Measurements from ENCODE around the gene CBX8. TPM values are rescaled to one million over a fixed set of nuclear protein-coding genes. Genes with fewer than 3 reads are reported as not detected.
"Not testable (repeated sequence)": the region's sequence is repeated elsewhere in the genome, so short reads cannot be mapped to it uniquely, and the experiment has no call there.

CBX8 gene
- total RNA-seq, 1 donor from 2014 or later: 2.7 TPM

- Histone ChIP-seq H3K4me3 (ENCODE audit: low read depth, low read length) (no peak overlapping the region), H3K27me3 (ENCODE audit: control insufficient read depth, insufficient read depth, low read length) (peaks cover 44% of the 10 kb centered on the region), H3K36me3 (ENCODE audit: control insufficient read depth, insufficient read depth, low read length) (no peaks in the 10 kb centered on the region)
- no peak for TF ChIP-seq CTCF (IDR thresholded peaks at IDR 0.05; ENCODE audit: insufficient read depth, low read length, poor library complexity, severe bottlenecking)
- no peak for DNase-seq (ENCODE audit: low read depth)
Measured at GRCh38 chr17:79775632-79776031, 21.2 kb downstream of the CBX8 start.

DNA sequence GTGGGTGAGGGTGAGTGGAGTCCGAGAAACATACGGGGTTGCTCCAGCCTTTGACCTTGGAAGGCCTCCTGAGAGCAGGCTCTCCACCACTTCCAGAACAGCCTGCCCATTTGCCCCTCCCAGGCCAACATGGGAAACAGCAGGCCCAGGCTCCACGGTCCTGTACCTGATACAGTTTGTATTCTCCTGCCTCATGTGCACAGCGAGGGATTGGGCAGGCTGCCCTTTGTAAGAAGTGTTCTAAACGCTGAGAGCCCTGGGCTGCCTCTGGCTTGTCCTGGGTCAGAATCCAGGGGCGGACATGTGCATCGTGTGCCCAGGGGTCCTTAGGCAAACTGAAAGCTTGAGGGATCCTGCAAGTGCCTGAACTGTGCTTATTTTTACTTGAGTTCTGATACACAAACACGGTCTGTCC lies 22.3 kb downstream of the CBX8 start:
- Histone ChIP-seq H3K36me3 (ENCODE audit: control insufficient read depth, insufficient read depth, low read length) (no peaks in the 10 kb centered on the region), H3K4me3 (ENCODE audit: low read depth, low read length) (no peak overlapping the region), H3K27me3 (ENCODE audit: control insufficient read depth, insufficient read depth, low read length) (peaks cover 48% of the 10 kb centered on the region)
- no peak for TF ChIP-seq CTCF (IDR thresholded peaks at IDR 0.05; ENCODE audit: insufficient read depth, low read length, poor library complexity, severe bottlenecking)
- no peak for DNase-seq (ENCODE audit: low read depth)

GRCh38 chr17:79772726-79773125 lies 24.2 kb downstream of the CBX8 start:
- H3K27me3 ChIP-seq (ENCODE audit: control insufficient read depth, insufficient read depth, low read length): peaks cover 46% of the 10 kb centered on the region
- DNase-seq (ENCODE audit: low read depth); H3K36me3 ChIP-seq (ENCODE audit: control insufficient read depth, insufficient read depth, low read length); H3K4me3 ChIP-seq (ENCODE audit: low read depth, low read length): not testable (repeated sequence)

GRCh38 chr17:79771276-79771675 lies 25.6 kb downstream of the CBX8 start:
- Histone ChIP-seq H3K36me3 (ENCODE audit: control insufficient read depth, insufficient read depth, low read length) (no peaks in the 10 kb centered on the region), H3K4me3 (ENCODE audit: low read depth, low read length) (no peak overlapping the region), H3K27me3 (ENCODE audit: control insufficient read depth, insufficient read depth, low read length) (peaks cover 35% of the 10 kb centered on the region)
- no peak for TF ChIP-seq CTCF (IDR thresholded peaks at IDR 0.05; ENCODE audit: insufficient read depth, low read length, poor library complexity, severe bottlenecking)
- no peak for DNase-seq (ENCODE audit: low read depth)

GRCh38 chr17:79769570-79770506 lies 27.0 kb downstream of the CBX8 start:
- H3K27me3 ChIP-seq (ENCODE audit: control insufficient read depth, insufficient read depth, low read length): peaks cover 35% of the 10 kb centered on the region
- no peak overlapping the region for H3K4me3 ChIP-seq (ENCODE audit: low read depth, low read length)
- DNase-seq (ENCODE audit: low read depth): no peak
- TF ChIP-seq CTCF (IDR thresholded peaks at IDR 0.05; ENCODE audit: insufficient read depth, low read length, poor library complexity, severe bottlenecking): no peak
- no peaks in the 10 kb centered on the region for H3K36me3 ChIP-seq (ENCODE audit: control insufficient read depth, insufficient read depth, low read length)

DNA sequence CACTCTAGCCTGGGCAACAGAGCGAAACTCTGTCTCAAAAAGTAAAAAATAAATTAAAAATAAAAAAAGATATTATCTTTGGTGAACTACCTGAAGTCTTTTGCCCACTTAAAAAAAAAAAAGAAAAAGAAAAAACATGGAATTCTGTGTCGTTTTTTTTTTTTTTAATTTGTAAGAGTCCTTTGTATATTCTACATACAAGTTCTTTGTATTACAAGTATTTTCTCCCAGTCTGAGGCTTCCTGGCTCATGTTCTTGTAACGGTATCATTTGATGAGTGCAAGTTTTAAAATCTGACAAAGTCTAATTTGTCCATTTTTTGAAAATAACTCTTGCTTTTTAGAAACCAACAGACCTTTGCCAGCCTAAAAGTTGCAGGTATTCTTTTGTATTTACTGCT lies 31.2 kb downstream of the CBX8 start:
- no peaks in the 10 kb centered on the region for H3K36me3 ChIP-seq (ENCODE audit: control insufficient read depth, insufficient read depth, low read length)
- H3K27me3 ChIP-seq (ENCODE audit: control insufficient read depth, insufficient read depth, low read length): peaks cover 5% of the 10 kb centered on the region
- no peak overlapping the region for H3K4me3 ChIP-seq (ENCODE audit: low read depth, low read length)
- DNase-seq (ENCODE audit: low read depth): no peak
- no peak for TF ChIP-seq CTCF (IDR thresholded peaks at IDR 0.05; ENCODE audit: insufficient read depth, low read length, poor library complexity, severe bottlenecking)
